HK-2 (cell line): ENCODE data around the gene FEZ2.

Source experiments
- DNase-seq: peaks from one replicate; pipeline ENCODE4 v3.0.0-alpha.2; 2018; ENCODE audit not compliant: unreplicated experiment

FEZ2 gene

DNA sequence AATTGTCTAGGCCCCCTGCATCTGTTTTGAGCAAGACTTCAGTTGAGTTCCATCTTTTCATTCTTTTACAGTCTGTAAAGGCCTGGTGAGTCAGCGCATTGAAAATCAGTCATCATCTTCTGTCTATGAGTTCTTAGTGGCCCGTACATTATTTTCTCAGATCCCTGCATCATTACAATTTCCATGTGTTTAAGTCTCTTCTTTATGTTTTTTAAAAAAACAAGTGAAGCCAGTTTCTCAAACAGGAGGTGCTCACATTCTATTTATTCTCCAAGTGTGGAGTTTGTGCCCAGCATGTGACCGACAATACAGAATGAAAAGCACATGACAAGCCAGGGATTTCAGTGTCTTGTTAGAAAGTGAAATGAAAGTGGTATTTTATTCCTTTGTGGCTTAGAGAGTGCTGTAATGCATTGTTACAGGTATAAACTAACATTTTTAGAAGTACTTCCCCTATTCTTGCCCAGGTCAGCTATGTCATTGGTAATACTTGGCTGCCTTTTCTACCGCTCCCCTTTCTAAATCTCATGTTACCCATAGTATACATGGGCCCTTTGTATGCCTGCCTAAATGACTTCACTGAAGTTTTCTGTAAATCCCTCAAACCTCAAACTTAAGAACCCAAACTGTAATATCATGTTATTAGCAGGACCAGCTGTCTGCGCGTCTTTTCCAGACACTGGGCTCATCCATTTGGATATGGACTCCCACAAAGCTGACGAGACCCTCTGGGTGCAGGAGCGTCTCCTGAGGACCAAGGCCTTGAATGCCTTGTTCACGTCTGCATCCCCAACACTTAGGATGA, 67.6 kb downstream of the FEZ2 start:
- no peak for DNase-seq

DNA sequence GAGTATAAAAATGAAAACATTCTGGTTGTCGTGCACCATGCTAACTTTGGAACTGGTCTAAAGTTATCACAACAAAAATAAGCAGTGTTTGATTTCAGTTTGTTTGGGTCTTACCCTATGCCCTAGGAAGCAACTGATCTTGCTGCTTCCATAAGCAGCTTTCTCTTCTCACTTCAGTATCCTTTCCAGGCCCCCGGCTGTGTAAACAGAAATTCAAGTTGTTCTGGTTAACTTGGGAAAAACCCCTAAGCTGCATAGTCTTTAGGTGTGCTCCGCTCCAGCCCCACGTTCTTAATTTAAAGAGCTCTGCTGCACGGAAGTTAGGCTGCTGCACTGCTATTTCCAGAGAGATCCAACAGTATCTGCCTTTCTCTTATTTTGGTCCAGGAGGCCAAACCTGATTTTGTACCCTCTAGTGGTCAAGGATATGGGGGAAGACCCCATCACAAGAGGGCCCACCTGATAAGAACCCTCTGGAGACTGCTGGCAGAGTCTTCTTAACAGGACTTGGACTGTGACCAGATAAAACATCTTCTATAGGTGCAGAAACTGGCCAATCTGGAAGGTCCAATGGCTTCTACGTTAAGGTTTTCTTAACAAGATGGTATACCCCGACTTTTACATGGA, 69.1 kb downstream of the FEZ2 start:
- DNase-seq = no peak

DNA sequence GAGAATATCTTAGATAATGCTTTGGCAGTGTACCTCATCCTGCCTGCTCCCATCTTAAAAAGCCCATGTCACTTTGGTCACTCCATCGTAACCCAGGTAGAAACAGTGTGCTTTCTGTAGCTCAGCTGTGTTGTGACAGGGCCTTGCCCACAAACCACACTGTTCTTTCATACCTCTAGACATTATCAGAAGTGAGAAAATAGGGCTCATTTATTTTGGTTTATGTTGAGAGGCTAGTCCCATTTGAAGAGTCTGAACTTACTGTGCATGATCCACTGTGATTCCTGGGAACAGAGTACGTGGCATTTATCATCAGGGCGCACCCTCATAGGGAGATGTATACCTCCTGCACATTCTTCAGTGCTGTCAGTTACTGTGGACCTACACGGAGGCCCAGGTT, 69.7 kb downstream of the FEZ2 start:
- DNase-seq = no peak

DNA sequence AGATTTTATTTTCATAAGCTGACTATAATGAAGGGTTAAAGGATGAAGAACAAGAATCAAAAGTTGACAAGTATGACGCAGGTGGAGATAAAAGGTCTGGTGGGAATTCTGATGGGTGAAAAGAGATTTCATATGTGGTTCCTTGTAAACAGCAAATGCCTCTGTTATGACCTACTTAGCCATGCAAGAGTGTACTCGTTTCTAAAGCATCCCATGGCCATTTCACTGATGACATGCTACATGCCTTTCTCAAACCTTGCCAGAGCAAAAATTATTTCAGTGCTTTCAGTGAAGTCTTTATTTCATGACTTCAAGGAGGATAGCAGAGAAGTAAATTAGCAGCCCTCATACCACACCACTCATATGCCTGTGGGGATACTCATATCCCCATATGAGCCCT, 71.7 kb downstream of the FEZ2 start:
- no peak for DNase-seq

DNA sequence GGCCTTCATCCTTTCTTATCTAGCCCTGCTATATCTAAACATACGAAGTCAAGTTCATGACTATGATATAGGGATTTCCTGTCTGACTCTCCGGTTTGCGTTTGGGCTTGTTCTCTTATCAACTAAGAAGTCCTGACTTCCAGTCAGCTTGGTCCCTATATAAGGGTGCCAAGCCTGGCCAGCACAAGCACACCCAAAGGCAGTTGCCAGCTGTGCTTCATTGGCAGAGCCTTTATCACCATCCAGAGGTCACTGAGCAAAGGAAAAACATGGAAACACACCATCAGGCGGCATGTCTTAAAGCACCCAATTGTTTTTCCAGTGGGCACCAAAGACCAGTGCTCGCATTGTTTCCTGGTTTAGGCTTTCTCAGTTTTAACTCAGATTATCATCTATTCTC, 72.7 kb downstream of the FEZ2 start:
- DNase-seq = no peak

- no peak for DNase-seq
These were observed 74.8 kb downstream of the FEZ2 start for GRCh38 chr2:36523153-36523552.

- no peak for DNase-seq
These were observed 77.5 kb downstream of the FEZ2 start for GRCh38 chr2:36520431-36520830.

DNA sequence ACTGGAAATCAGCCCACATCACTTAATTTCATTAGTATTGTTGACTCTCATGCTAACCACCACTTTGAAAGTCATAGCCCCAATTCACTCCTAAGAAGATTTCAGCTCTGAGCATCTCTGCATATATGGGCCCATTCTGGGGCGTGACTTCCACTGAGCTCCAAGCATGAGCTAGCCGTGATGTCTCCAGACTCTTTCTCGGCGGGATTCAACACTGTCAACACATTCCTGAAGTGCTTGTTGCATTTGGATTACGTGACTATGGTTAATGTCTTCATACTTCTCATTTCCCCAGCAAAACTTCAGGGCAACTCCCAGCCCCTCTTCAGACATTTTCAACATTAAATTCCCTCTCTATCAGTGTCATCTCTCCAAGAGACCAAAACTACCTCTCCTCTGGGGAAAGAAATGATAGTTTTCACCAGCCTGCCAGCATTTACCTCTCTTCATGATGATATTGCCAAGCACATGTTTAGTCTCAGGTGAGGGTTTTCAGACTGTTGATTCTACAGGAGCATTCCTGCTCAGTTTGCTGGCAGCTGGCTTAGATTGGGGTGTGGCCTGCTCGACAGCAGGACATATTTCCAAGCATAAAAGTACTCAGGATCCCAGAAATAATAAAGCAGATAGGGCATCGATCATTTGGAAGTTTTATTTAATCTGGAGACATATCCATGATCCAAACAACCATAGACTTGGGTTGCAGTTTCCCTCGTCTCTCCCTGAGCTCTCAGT, 81.7 kb downstream of the FEZ2 start:
- DNase-seq = no peak

DNA sequence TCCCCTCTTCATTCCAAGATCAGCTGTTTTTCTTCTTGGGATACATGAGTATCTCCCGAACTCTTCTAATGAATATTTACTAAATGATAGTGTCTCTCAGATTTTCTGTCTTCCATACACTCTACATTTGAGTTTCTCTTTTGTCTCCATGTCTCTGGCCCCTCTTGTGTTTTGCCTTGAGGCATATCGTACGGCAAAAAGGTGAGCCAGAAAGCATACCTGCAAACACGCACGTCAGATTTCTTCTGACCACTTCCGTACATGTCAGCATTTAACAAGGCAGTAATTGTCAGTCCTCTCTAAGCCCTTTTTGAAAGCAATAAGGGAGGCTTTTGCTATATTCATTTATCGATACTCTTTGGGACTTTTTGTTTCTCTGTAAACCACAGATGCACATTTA, 82.4 kb downstream of the FEZ2 start:
- no peak for DNase-seq

DNA sequence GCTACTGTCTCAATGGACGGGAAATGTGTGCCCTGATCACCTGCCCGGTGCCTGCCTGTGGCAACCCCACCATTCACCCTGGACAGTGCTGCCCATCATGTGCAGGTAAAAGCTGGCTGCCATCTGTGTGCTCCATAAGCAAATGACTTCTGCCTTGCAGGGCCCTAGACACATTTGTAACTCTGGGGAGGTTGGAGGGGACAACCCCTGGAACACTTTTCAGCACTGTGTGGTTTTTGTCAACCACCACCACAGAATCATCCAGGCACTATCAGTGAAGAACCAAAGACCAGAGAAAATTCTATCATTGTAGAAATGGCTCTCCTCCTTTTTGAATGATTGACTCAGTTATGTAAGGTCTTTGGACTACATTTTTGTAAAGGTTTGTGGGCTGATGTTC, 84.3 kb downstream of the FEZ2 start:
- DNase-seq = no peak

GRCh38 chr2:36512705-36513104, 85.3 kb downstream of the FEZ2 start:
- DNase-seq = no peak

GRCh38 chr2:36511858-36512603, 85.9 kb downstream of the FEZ2 start:
- DNase-seq = no peak

DNA sequence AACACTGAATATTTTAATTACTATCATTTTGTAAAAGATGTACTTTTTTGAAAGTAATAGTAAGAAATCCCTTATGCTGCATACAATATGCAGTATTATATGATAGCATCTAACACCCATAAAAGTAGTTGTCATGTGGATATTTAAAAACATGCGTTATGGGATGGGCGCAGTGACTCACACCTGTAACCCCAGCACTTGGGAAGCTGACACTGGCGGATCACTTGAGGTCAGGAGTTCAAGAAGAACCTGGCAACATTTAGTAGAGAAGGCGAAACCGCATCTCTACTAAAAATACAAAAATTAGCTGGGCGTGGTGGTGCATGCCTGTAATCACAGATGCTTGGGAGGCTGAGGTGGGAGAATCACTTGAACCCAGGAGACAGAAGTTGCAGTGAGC, 88.9 kb downstream of the FEZ2 start:
- no peak for DNase-seq

GRCh38 chr2:36507408-36507812, 90.6 kb downstream of the FEZ2 start:
- DNase-seq = peak; percentile 24
